Measurements from ENCODE around the gene PRLHR.

DNA sequence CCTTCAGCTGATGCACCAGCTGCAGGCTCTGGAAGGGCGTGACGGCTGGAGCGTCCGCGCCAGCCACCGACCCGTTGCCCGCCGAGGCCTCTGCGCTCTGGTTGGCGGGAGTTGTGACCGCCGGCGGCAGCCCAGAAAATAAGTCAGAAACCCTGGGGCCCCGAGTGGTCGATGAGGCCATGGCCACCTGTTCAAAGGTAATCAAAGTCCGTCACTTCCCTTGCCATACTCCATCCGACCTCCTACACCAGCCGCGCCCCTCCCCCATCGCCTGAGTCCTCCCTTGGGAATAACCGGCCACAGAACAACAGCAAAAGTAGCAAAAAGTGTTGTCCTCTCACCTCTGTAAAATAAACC, 406 bp downstream of the PRLHR start:
- TF ChIP-seq, protein P1, sequence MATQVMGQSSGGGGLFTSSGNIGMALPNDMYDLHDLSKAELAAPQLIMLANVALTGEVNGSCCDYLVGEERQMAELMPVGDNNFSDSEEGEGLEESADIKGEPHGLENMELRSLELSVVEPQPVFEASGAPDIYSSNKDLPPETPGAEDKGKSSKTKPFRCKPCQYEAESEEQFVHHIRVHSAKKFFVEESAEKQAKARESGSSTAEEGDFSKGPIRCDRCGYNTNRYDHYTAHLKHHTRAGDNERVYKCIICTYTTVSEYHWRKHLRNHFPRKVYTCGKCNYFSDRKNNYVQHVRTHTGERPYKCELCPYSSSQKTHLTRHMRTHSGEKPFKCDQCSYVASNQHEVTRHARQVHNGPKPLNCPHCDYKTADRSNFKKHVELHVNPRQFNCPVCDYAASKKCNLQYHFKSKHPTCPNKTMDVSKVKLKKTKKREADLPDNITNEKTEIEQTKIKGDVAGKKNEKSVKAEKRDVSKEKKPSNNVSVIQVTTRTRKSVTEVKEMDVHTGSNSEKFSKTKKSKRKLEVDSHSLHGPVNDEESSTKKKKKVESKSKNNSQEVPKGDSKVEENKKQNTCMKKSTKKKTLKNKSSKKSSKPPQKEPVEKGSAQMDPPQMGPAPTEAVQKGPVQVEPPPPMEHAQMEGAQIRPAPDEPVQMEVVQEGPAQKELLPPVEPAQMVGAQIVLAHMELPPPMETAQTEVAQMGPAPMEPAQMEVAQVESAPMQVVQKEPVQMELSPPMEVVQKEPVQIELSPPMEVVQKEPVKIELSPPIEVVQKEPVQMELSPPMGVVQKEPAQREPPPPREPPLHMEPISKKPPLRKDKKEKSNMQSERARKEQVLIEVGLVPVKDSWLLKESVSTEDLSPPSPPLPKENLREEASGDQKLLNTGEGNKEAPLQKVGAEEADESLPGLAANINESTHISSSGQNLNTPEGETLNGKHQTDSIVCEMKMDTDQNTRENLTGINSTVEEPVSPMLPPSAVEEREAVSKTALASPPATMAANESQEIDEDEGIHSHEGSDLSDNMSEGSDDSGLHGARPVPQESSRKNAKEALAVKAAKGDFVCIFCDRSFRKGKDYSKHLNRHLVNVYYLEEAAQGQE (IDR thresholded peaks at IDR 0.05; ENCODE audit: low read depth, low read length) = no peak
- no peak for TF ChIP-seq ZNF24 (IDR thresholded peaks at IDR 0.05)
- TF ChIP-seq, protein P2, sequence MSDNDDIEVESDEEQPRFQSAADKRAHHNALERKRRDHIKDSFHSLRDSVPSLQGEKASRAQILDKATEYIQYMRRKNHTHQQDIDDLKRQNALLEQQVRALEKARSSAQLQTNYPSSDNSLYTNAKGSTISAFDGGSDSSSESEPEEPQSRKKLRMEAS (IDR thresholded peaks at IDR 0.05; ENCODE audit: low read depth, low read length) = no peak
- TF ChIP-seq, protein P3, sequence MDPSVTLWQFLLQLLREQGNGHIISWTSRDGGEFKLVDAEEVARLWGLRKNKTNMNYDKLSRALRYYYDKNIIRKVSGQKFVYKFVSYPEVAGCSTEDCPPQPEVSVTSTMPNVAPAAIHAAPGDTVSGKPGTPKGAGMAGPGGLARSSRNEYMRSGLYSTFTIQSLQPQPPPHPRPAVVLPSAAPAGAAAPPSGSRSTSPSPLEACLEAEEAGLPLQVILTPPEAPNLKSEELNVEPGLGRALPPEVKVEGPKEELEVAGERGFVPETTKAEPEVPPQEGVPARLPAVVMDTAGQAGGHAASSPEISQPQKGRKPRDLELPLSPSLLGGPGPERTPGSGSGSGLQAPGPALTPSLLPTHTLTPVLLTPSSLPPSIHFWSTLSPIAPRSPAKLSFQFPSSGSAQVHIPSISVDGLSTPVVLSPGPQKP (IDR thresholded peaks at IDR 0.05; ENCODE audit: low read depth, low read length) = no peak
- TF ChIP-seq CBFB (IDR thresholded peaks at IDR 0.05; ENCODE audit: low read depth) = no peak
- TF ChIP-seq, protein P4, sequence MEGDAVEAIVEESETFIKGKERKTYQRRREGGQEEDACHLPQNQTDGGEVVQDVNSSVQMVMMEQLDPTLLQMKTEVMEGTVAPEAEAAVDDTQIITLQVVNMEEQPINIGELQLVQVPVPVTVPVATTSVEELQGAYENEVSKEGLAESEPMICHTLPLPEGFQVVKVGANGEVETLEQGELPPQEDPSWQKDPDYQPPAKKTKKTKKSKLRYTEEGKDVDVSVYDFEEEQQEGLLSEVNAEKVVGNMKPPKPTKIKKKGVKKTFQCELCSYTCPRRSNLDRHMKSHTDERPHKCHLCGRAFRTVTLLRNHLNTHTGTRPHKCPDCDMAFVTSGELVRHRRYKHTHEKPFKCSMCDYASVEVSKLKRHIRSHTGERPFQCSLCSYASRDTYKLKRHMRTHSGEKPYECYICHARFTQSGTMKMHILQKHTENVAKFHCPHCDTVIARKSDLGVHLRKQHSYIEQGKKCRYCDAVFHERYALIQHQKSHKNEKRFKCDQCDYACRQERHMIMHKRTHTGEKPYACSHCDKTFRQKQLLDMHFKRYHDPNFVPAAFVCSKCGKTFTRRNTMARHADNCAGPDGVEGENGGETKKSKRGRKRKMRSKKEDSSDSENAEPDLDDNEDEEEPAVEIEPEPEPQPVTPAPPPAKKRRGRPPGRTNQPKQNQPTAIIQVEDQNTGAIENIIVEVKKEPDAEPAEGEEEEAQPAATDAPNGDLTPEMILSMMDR (IDR thresholded peaks at IDR 0.05 in 2 of 3, conservative IDR thresholded peaks at IDR 0.05 in 1 of 3; ENCODE audit: control insufficient read depth in 2 of 3, extremely low read depth in 1 of 3, insufficient read depth in 1 of 3, low read depth in 3 of 3, low read length in 3 of 3) = no peak
- TF ChIP-seq CHD1 (IDR thresholded peaks at IDR 0.05; ENCODE audit: low read depth, low read length) = no peak
- no peak for TF ChIP-seq TAF1 (IDR thresholded peaks at IDR 0.05; ENCODE audit: borderline replicate concordance, low read depth, low read length)
- TF ChIP-seq, protein P5, sequence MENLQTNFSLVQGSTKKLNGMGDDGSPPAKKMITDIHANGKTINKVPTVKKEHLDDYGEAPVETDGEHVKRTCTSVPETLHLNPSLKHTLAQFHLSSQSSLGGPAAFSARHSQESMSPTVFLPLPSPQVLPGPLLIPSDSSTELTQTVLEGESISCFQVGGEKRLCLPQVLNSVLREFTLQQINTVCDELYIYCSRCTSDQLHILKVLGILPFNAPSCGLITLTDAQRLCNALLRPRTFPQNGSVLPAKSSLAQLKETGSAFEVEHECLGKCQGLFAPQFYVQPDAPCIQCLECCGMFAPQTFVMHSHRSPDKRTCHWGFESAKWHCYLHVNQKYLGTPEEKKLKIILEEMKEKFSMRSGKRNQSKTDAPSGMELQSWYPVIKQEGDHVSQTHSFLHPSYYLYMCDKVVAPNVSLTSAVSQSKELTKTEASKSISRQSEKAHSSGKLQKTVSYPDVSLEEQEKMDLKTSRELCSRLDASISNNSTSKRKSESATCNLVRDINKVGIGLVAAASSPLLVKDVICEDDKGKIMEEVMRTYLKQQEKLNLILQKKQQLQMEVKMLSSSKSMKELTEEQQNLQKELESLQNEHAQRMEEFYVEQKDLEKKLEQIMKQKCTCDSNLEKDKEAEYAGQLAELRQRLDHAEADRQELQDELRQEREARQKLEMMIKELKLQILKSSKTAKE (IDR thresholded peaks at IDR 0.05; ENCODE audit: low read depth, poor library complexity, severe bottlenecking) = no peak
- no peak for TF ChIP-seq EGR1 (IDR thresholded peaks at IDR 0.05; ENCODE audit: borderline replicate concordance in 1 of 2, low read depth in 2 of 2, low read length in 2 of 2)
- no peak for TF ChIP-seq TBL1XR1 (IDR thresholded peaks at IDR 0.05; ENCODE audit: low read depth, low read length)
